ENCODE data around the gene CEACAM4. TPM values are rescaled to one million over a fixed set of nuclear protein-coding genes. Genes with fewer than 3 reads are reported as not detected.

Gene CEACAM4
- total RNA-seq (2021), result not detected in 2 replicates
- not detected for Bru-seq, nascent RNA
- BruChase-seq, experiment 1, labeled RNA remaining after a 2-hour chase, result not detected
- not detected for BruChase-seq, experiment 2, labeled RNA remaining after a 6-hour chase
- long read RNA-seq, result 0 reads

DNA sequence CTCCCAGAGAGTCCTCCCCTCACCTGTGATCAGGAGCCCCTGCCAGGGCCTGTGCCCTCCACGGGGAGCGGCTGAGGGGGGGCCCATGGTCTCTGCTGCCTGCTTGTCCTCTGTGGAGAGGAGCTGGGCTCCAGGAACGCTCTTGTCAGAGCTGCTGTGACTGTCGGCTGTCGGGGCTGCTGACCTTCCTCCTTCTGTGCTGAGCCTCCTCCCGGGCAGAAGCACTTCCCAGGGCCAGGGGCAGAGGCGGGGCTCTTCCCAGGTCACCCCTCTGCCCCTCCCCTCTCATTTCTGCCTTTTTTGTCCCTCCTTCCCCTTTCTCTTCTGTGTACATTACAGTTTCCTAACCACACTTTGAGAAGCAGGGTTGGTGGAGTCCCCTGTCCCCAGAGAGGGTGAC is at the start of gene CEACAM4:
CEACAM4 (minus strand) TSS at position 198 of the 400 bp plus-strand sequence; CDS start at position 87, 111 bp downstream.
- no peaks in the 10 kb centered on the region for H3K36me3 ChIP-seq (ENCODE audit: insufficient read depth, low read length, poor library complexity, severe bottlenecking)
- H3K4me3 ChIP-seq (ENCODE audit: low read depth, low read length, poor library complexity, severe bottlenecking), result no peak within 1 kb of the TSS
- POLR2A ChIA-PET (ENCODE audit: low non-redundant PET), result no interaction called here
- TF ChIP-seq EZH2 (IDR thresholded peaks at IDR 0.05; ENCODE audit: borderline replicate concordance, low read depth, low read length, poor library complexity, severe bottlenecking), result no peak
- TF ChIP-seq CTCF (conservative IDR thresholded peaks at IDR 0.05; ENCODE audit: low read depth, low read length), result no peak
- no TSS peak for BruUV-seq (replicated peaks)
- H3K27me3 ChIP-seq (replicated peaks; ENCODE audit: insufficient read depth, low read depth, low read length, poor library complexity), result peaks cover 15% of the 10 kb centered on the region
- H3K27ac ChIP-seq (ENCODE audit: low read depth, low read length, poor library complexity, severe bottlenecking), result no peak within 1 kb of the TSS
- no peaks in the 10 kb centered on the region for H3K9me3 ChIP-seq (ENCODE audit: low read depth, low read length, poor library complexity, severe bottlenecking)
- CTCF ChIA-PET, result no interaction called here
- intact Hi-C loops (cut with micrococcal nuclease; ENCODE audit: unreplicated experiment), result no loop called here
- H3K4me1 ChIP-seq (ENCODE audit: insufficient read depth, low read length, poor library complexity, severe bottlenecking), result no peaks in the 10 kb centered on the region
- no peak for DNase-seq (ENCODE audit: low spot score)

DNA sequence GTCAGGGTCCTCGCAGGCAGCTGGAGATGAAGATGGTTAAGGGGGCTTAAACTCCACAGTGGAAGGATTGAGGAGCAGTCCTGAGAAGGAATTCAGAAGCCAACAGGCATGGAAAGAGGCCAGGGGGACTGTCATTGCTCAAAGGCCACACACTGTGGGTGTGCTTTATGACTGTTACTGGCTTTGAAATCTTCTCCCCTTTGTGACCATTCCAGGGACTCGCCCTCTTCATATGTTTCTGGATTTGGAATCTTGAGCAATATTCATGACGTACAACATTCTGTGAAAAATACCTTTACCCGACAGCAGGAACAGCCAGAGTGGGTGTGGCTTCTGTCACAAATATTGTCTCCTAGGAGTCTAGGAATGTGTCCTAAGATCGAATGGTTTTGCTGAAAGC is 44.6 kb upstream of the CEACAM4 start:
- H3K4me1 ChIP-seq (ENCODE audit: insufficient read depth, low read length, poor library complexity, severe bottlenecking), result no peaks in the 10 kb centered on the region
- ChIA-PET CTCF (no interaction called here), POLR2A (ENCODE audit: low non-redundant PET) (no interaction called here)
- no TSS peak for BruUV-seq (replicated peaks)
- no peak for DNase-seq (ENCODE audit: low spot score)
- H3K27ac ChIP-seq (ENCODE audit: low read depth, low read length, poor library complexity, severe bottlenecking), result no peak overlapping the region
- peaks cover 34% of the 10 kb centered on the region for H3K27me3 ChIP-seq (replicated peaks; ENCODE audit: insufficient read depth, low read depth, low read length, poor library complexity)
- intact Hi-C loops (cut with micrococcal nuclease; ENCODE audit: unreplicated experiment), result loop anchor here (10.0 kb wide), 1 partner anchor 197 kb away; no protein-coding TSS in a partner anchor
- peaks cover 5% of the 10 kb centered on the region for H3K9me3 ChIP-seq (ENCODE audit: low read depth, low read length, poor library complexity, severe bottlenecking)
- H3K36me3 ChIP-seq (ENCODE audit: insufficient read depth, low read length, poor library complexity, severe bottlenecking), result no peaks in the 10 kb centered on the region
- no peak for TF ChIP-seq EZH2 (IDR thresholded peaks at IDR 0.05; ENCODE audit: borderline replicate concordance, low read depth, low read length, poor library complexity, severe bottlenecking)
- TF ChIP-seq CTCF (conservative IDR thresholded peaks at IDR 0.05; ENCODE audit: low read depth, low read length), result no peak
- no peak overlapping the region for H3K4me3 ChIP-seq (ENCODE audit: low read depth, low read length, poor library complexity, severe bottlenecking)

DNA sequence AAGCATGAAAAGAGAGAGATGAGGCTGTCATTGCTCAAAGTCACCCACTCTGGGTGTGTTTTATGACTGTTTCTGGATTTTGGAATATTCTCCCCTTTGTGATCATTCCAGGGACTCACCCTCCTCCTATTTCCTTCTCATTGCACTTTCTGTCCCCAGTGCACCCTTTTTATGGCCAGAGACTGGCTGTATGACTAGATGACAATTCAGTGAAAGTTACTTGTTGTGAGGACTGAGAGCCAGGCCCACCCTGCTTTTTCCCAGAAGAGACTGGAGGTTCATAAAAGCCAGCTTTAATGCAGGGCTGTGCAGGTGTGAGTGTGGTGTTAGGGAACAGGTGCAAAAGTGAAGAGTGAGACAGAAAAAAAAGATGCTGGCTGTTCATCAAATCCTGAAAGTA is 43.9 kb upstream of the CEACAM4 start:
- no peaks in the 10 kb centered on the region for H3K4me1 ChIP-seq (ENCODE audit: insufficient read depth, low read length, poor library complexity, severe bottlenecking)
- POLR2A ChIA-PET (ENCODE audit: low non-redundant PET), result no interaction called here
- intact Hi-C loops (cut with micrococcal nuclease; ENCODE audit: unreplicated experiment), result loop anchor here (10.0 kb wide), 1 partner anchor 196 kb away; no protein-coding TSS in a partner anchor
- no peak for DNase-seq (ENCODE audit: low spot score)
- CTCF ChIA-PET, result no interaction called here
- peaks cover 11% of the 10 kb centered on the region for H3K9me3 ChIP-seq (ENCODE audit: low read depth, low read length, poor library complexity, severe bottlenecking)
- H3K36me3 ChIP-seq (ENCODE audit: insufficient read depth, low read length, poor library complexity, severe bottlenecking), result no peaks in the 10 kb centered on the region
- H3K27ac ChIP-seq (ENCODE audit: low read depth, low read length, poor library complexity, severe bottlenecking), result no peak overlapping the region
- no peak for TF ChIP-seq EZH2 (IDR thresholded peaks at IDR 0.05; ENCODE audit: borderline replicate concordance, low read depth, low read length, poor library complexity, severe bottlenecking)
- H3K27me3 ChIP-seq (replicated peaks; ENCODE audit: insufficient read depth, low read depth, low read length, poor library complexity), result peaks cover 34% of the 10 kb centered on the region
- no TSS peak for BruUV-seq (replicated peaks)
- H3K4me3 ChIP-seq (ENCODE audit: low read depth, low read length, poor library complexity, severe bottlenecking), result no peak overlapping the region

- peaks cover 25% of the 10 kb centered on the region for H3K27me3 ChIP-seq (replicated peaks; ENCODE audit: insufficient read depth, low read depth, low read length, poor library complexity)
- ChIA-PET POLR2A (ENCODE audit: low non-redundant PET) (no interaction called here), CTCF (interaction anchor here (0.6 kb wide), 1 partner anchor 464 kb away, joined by 10 read pairs; no protein-coding TSS in a partner anchor)
- no peak for TF ChIP-seq EZH2 (IDR thresholded peaks at IDR 0.05; ENCODE audit: borderline replicate concordance, low read depth, low read length, poor library complexity, severe bottlenecking)
- TF ChIP-seq CTCF (conservative IDR thresholded peaks at IDR 0.05; ENCODE audit: low read depth, low read length), result no peak
- H3K9me3 ChIP-seq (ENCODE audit: low read depth, low read length, poor library complexity, severe bottlenecking), result peaks cover 13% of the 10 kb centered on the region
- no peak overlapping the region for H3K4me3 ChIP-seq (ENCODE audit: low read depth, low read length, poor library complexity, severe bottlenecking)
- intact Hi-C loops (cut with micrococcal nuclease; ENCODE audit: unreplicated experiment), result no loop called here
- no peak for DNase-seq (ENCODE audit: low spot score)
- no TSS peak for BruUV-seq (replicated peaks)
- H3K4me1 ChIP-seq (ENCODE audit: insufficient read depth, low read length, poor library complexity, severe bottlenecking), result no peaks in the 10 kb centered on the region
- no peak overlapping the region for H3K27ac ChIP-seq (ENCODE audit: low read depth, low read length, poor library complexity, severe bottlenecking)
- H3K36me3 ChIP-seq (ENCODE audit: insufficient read depth, low read length, poor library complexity, severe bottlenecking), result no peaks in the 10 kb centered on the region
These were observed 41.4 kb upstream of the CEACAM4 start for GRCh38 chr19:41668315-41668714.
